Panc1 (cell line): ENCODE measurements around the gene MAPK8IP2. TPM values are rescaled to one million over a fixed set of nuclear protein-coding genes. Genes with fewer than 3 reads are reported as not detected.

ENCODE experiments used
- ATAC-seq: fragments of 200-7000 bp; cut with Tn5 transposase; 2 replicates; pipeline ENCODE4 v1.9.1; 2020; ENCODE audit warnings: mild to moderate bottlenecking, moderate library complexity
- BruUV-seq: library from RNA; stranded (reverse); fragments of 400-500 nt; replicated peaks from 2 replicates; lab custom pipeline; 2021; lab: Mats Ljungman, UMichigan
- CTCF ChIA-PET: fragments of 300-600 bp; sonication (Branson Sonifier 250); formaldehyde crosslinking; loops from one replicate; lab custom pipeline; 2022; ENCODE audit warnings: antibody characterized with exemption; lab: Charles Lee
- POLR2A ChIA-PET: fragments of 300-600 bp; sonication (Branson Sonifier 250); formaldehyde crosslinking; loops from one replicate; lab custom pipeline; 2022; ENCODE audit warnings: antibody characterized with exemption; lab: Charles Lee
- DNase-seq: peaks from one replicate; pipeline ENCODE4 v3.0.0-alpha.2; 2010; ENCODE audit warnings: low read depth, low spot score
- H3K27ac ChIP-seq: 2 replicates; pipeline ENCODE4 v1.5.1; 2011; ENCODE audit warnings: mild to moderate bottlenecking, low read length, inconsistent platforms
- H3K27me3 ChIP-seq: fragments of 200-500 bp; sonication (Bioruptor generic); 2 replicates; pipeline ENCODE4 v1.6.0; 2014; ENCODE audit warnings: low read length, inconsistent platforms; ENCODE audit not compliant: control insufficient read depth, insufficient read depth
- H3K36me3 ChIP-seq: fragments of 200-500 bp; sonication (Bioruptor generic); 2 replicates; pipeline ENCODE4 v1.5.1; 2014; ENCODE audit warnings: inconsistent platforms, mild to moderate bottlenecking, low read length, moderate library complexity; ENCODE audit not compliant: control insufficient read depth, insufficient read depth
- H3K4me1 ChIP-seq: 2 replicates; pipeline ENCODE4 v1.5.1; 2011; ENCODE audit warnings: inconsistent platforms, mild to moderate bottlenecking, low read length, moderate library complexity; ENCODE audit not compliant: control insufficient read depth, insufficient read depth
- H3K4me3 ChIP-seq, 2 experiments: 2 replicates each; pipeline ENCODE4 v1.5.1; 2011 to 2012; ENCODE audit warnings: low read depth in 2 of 2, low read length in 2 of 2, mild to moderate bottlenecking in 2 of 2, inconsistent platforms in 1 of 2, moderate library complexity in 1 of 2
- H3K9me3 ChIP-seq: fragments of 200-500 bp; sonication (Bioruptor generic); 2 replicates; pipeline ENCODE4 v1.5.1; 2014; ENCODE audit warnings: low read depth, mild to moderate bottlenecking, inconsistent platforms, low read length, moderate library complexity; ENCODE audit not compliant: control insufficient read depth, insufficient read depth
- POLR2AphosphoS5 ChIP-seq: IDR thresholded peaks from 2 replicates; pipeline ENCODE4 v1.6.1; 2012; ENCODE audit warnings: mild to moderate bottlenecking, low read depth, low read length, moderate library complexity
- REST ChIP-seq, 2 experiments: IDR thresholded peaks; 2 replicates each; pipeline ENCODE4 v1.6.1; 2011 to 2012; ENCODE audit warnings: low read depth in 2 of 2, control low read depth in 1 of 2, low read length in 1 of 2, mild to moderate bottlenecking in 1 of 2, moderate library complexity in 1 of 2; ENCODE audit not compliant: insufficient read depth in 1 of 2
- SIN3A ChIP-seq: IDR thresholded peaks from 2 replicates; pipeline ENCODE4 v1.6.1; 2012; ENCODE audit warnings: low read depth, mild to moderate bottlenecking, low read length, moderate library complexity, borderline replicate concordance; ENCODE audit not compliant: insufficient read depth
- TCF7L2 ChIP-seq: IDR thresholded peaks from 2 replicates; pipeline ENCODE4 v1.6.1; 2011; ENCODE audit warnings: mild to moderate bottlenecking, low read depth, low read length, inconsistent platforms
- in situ Hi-C: cut with HindIII; loops from 2 replicates; pipeline ENCODE4 v1.10.0; 2016; ENCODE audit warnings: low sequenced_read_pairs, low pct_unique_long_range_greater_than_20kb
- intact Hi-C: fragments of 100-400 bp; cut with micrococcal nuclease; formaldehyde crosslinking; loops from one replicate; pipeline ENCODE4 v1.10.0; 2022; ENCODE audit not compliant: unreplicated experiment
- total RNA-seq: library from RNA; stranded (reverse); gene quantifications from one replicate; pipeline ENCODE4 v1.2.1, GENCODE V29; 2021; ENCODE audit not compliant: unreplicated experiment
- TF ChIP-seq, protein P1 (sequence below): fragments of 450-650 bp; IDR thresholded peaks from 2 replicates; pipeline ENCODE4 v1.5.1; 2017; ENCODE audit warnings: mild to moderate bottlenecking

Gene MAPK8IP2
- total RNA-seq, 1 experiment from 2014 or later, result 38.4 TPM

DNA sequence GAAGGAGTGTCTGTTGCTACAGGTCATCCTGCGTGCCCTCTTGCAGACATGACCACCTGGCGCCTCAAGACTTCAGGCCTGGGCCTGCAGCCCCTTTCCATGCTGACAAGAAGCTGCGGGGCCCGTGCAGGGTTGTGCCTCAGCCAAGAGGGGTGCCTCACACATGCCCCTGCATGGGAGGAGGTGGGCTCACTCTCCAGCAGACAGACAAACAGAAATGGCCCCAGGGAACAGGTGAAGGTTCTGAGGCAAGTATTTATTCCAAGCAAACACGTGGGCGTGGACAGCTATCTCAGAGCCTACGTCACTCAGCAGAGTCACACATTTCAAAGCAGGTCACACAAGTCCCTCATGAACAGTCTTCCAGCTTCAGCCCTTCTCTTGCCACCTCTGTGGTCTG is 32.0 kb upstream of the MAPK8IP2 start:
- intact Hi-C loops (no loop called here), in situ Hi-C loops (no loop called here)
- no peak overlapping the region for H3K4me3 ChIP-seq
- H3K9me3 ChIP-seq, result no peaks in the 10 kb centered on the region
- no peaks in the 10 kb centered on the region for H3K27me3 ChIP-seq
- no peaks in the 10 kb centered on the region for H3K36me3 ChIP-seq
- H3K4me1 ChIP-seq, result 0 out of 2 replicates have a peak, but pooled peaks cover 2% of the 10 kb centered on the region
- no TSS peak for BruUV-seq
- no peak overlapping the region for H3K27ac ChIP-seq
- DNase-seq (no peak), ATAC-seq (no peak)
- POLR2A ChIA-PET, result no interaction called here
- CTCF ChIA-PET, result interaction anchor here (0.6 kb wide), 1 partner anchor 639 kb away, joined by 3 read pairs; no protein-coding TSS in a partner anchor
- TF ChIP-seq TCF7L2, result no peak
- no peak for TF ChIP-seq REST (IDR thresholded peaks at IDR 0.05; ENCODE audit: insufficient read depth in 1 of 2, low read depth in 2 of 2, low read length in 1 of 2)
- TF ChIP-seq, protein P1, sequence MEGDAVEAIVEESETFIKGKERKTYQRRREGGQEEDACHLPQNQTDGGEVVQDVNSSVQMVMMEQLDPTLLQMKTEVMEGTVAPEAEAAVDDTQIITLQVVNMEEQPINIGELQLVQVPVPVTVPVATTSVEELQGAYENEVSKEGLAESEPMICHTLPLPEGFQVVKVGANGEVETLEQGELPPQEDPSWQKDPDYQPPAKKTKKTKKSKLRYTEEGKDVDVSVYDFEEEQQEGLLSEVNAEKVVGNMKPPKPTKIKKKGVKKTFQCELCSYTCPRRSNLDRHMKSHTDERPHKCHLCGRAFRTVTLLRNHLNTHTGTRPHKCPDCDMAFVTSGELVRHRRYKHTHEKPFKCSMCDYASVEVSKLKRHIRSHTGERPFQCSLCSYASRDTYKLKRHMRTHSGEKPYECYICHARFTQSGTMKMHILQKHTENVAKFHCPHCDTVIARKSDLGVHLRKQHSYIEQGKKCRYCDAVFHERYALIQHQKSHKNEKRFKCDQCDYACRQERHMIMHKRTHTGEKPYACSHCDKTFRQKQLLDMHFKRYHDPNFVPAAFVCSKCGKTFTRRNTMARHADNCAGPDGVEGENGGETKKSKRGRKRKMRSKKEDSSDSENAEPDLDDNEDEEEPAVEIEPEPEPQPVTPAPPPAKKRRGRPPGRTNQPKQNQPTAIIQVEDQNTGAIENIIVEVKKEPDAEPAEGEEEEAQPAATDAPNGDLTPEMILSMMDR, result no peak
- no peak for TF ChIP-seq SIN3A
- TF ChIP-seq POLR2AphosphoS5, result no peak

GRCh38 chr22:50569041-50569459 is 31.5 kb upstream of the MAPK8IP2 start:
- in situ Hi-C loops (no loop called here), intact Hi-C loops (no loop called here)
- TF ChIP-seq, protein P1, result no peak
- no peak for TF ChIP-seq SIN3A
- TF ChIP-seq POLR2AphosphoS5, result no peak
- no peak for TF ChIP-seq REST (IDR thresholded peaks at IDR 0.05; ENCODE audit: insufficient read depth in 1 of 2, low read depth in 2 of 2, low read length in 1 of 2)
- no peak for TF ChIP-seq TCF7L2
- Histone ChIP-seq H3K36me3 (no peaks in the 10 kb centered on the region), H3K27me3 (no peaks in the 10 kb centered on the region), H3K9me3 (no peaks in the 10 kb centered on the region), H3K27ac (no peak overlapping the region), H3K4me3 (no peak overlapping the region), H3K4me1 (no peaks in the 10 kb centered on the region)
- ChIA-PET POLR2A (no interaction called here), CTCF (interaction anchor here (0.6 kb wide), 1 partner anchor 639 kb away, joined by 3 read pairs; no protein-coding TSS in a partner anchor)
- ATAC-seq (no peak), DNase-seq (no peak)
- BruUV-seq, result no TSS peak
